UCSD-AML1 (cell line): ENCODE measurements around the gene WHRN.

Experiments used
- DNase-seq: peaks from one replicate; lab custom pipeline; 2025; ENCODE audit not compliant: unreplicated experiment; lab: John Stamatoyannopoulos, UW

WHRN gene

GRCh38 chr9:114450833-114451706 lies 54.2 kb downstream of the WHRN start:
- DNase-seq: no peak

GRCh38 chr9:114450181-114450580 lies 55.1 kb downstream of the WHRN start:
- no peak for DNase-seq

GRCh38 chr9:114449236-114449635 lies 56.0 kb downstream of the WHRN start:
- no peak for DNase-seq

- peak; percentile 37 for DNase-seq
Measured at GRCh38 chr9:114448706-114449105, 56.6 kb downstream of the WHRN start.

- DNase-seq: no peak
Measured at GRCh38 chr9:114446672-114447450, 58.4 kb downstream of the WHRN start.

- no peak for DNase-seq
Measured at GRCh38 chr9:114446036-114446435, 59.2 kb downstream of the WHRN start.

- DNase-seq: no peak
Measured at GRCh38 chr9:114445616-114446015, 59.7 kb downstream of the WHRN start.

- no peak for DNase-seq
Measured at GRCh38 chr9:114442022-114442421, 63.3 kb downstream of the WHRN start.

GRCh38 chr9:114437401-114437893 lies 67.8 kb downstream of the WHRN start:
- no peak for DNase-seq

- DNase-seq: no peak
Measured at GRCh38 chr9:114434878-114435311, 70.4 kb downstream of the WHRN start.

GRCh38 chr9:114433720-114434255 lies 71.5 kb downstream of the WHRN start:
- DNase-seq: no peak

GRCh38 chr9:114433086-114433485 lies 72.2 kb downstream of the WHRN start:
- DNase-seq: no peak

- no peak for DNase-seq
Measured at GRCh38 chr9:114432323-114433067, 72.8 kb downstream of the WHRN start.

GRCh38 chr9:114431770-114432169 lies 73.5 kb downstream of the WHRN start:
- DNase-seq: no peak

GRCh38 chr9:114431003-114431402 lies 74.3 kb downstream of the WHRN start:
- no peak for DNase-seq

GRCh38 chr9:114430457-114430856 lies 74.8 kb downstream of the WHRN start:
- DNase-seq: no peak

GRCh38 chr9:114429488-114429887 lies 75.8 kb downstream of the WHRN start:
- DNase-seq: no peak

- no peak for DNase-seq
Measured at GRCh38 chr9:114428466-114428865, 76.8 kb downstream of the WHRN start.

- DNase-seq: no peak
Measured at GRCh38 chr9:114427644-114428043, 77.6 kb downstream of the WHRN start.

GRCh38 chr9:114426046-114426948 lies 79.0 kb downstream of the WHRN start:
- DNase-seq: no peak
